GM12892 (cell line): ENCODE measurements around the gene SLC25A22.

Experiments
- POLR2A ChIP-seq: IDR thresholded peaks from 2 replicates; pipeline ENCODE4 v1.6.1; 2011; ENCODE audit warnings: low read depth, low read length, control low read depth
- POLR2AphosphoS5 ChIP-seq: IDR thresholded peaks from 2 replicates; pipeline ENCODE4 v1.6.1; 2011; ENCODE audit warnings: low read depth, low read length, control low read depth
- TAF1 ChIP-seq: IDR thresholded peaks from 2 replicates; pipeline ENCODE4 v1.6.1; 2011; ENCODE audit warnings: low read depth, mild to moderate bottlenecking, control low read depth, low read length, borderline replicate concordance

DNA sequence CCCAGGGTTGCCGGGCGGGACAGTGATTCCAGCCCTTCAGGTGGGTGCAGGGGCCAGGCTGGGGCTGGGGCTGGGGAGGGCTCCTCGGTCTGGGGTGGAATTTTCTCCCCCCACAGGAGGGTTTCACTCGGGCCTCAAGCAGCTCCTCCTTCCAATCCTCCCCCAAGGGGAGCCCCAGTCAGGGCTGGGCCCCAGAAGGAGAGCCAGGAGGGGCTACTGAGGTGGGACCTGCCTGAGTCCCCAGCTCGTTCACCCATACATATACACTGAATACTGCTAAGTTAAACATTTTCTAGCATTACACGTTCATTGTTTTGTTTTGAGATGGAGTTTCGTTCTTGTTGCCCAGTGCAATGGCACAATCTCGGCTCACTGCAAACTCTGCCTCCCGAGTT, 28.1 kb upstream of the SLC25A22 start:
- no peak for TF ChIP-seq POLR2A
- no peak for TF ChIP-seq TAF1
- no peak for TF ChIP-seq POLR2AphosphoS5
